Activated gamma-delta T cell treated with Interleukin-2 at 50 U/mL for 16 hours (primary cell): Measurements from ENCODE around the gene PAX3.

Source experiments
- DNase-seq: peaks from one replicate; pipeline ENCODE4 v3.0.0-alpha.2; 2020

PAX3 gene

DNA sequence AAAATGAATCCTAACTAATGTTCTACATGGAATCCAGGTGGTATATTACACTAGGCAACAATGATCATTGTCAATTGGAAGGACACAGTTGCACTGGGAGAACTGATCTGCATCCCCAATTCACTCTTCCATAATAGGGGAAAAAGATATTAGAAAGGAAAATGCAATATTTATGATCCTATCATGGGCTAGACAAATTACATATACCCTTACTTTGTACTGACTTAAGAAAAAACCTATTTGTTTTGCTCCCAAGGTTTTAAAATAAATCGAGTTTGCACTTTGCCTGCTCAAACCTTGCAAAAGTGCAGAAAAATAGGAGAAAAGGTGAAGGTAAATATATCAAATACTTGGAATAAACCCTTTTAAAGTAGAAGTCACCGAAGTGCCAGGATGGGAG is 11.0 kb upstream of the PAX3 start:
- no peak for DNase-seq

DNA sequence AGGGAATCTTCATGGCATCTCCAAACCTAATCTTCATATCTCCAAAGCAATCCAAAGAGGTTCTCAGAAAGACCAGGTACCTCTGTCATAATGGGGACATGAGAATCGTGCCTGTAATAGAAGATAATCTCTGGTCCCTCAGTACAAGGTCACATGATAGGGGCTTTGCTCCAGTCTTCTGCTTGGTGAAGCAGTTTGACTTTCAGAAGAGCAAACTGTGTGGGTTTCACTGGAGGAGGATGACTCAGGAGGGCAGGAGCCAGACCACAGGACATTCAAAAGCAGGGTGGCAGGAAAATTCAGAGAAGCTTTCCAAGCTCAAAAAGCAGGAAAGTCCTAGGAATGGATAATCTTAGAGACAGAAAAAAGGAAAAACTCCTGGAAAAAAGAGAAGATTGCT is 10.6 kb upstream of the PAX3 start:
- no peak for DNase-seq

GRCh38 chr2:222307978-222308730 is 9.4 kb upstream of the PAX3 start:
- no peak for DNase-seq

GRCh38 chr2:222307143-222307756 is 8.5 kb upstream of the PAX3 start:
- no peak for DNase-seq

GRCh38 chr2:222306393-222307142 is 7.8 kb upstream of the PAX3 start:
- DNase-seq: no peak

DNA sequence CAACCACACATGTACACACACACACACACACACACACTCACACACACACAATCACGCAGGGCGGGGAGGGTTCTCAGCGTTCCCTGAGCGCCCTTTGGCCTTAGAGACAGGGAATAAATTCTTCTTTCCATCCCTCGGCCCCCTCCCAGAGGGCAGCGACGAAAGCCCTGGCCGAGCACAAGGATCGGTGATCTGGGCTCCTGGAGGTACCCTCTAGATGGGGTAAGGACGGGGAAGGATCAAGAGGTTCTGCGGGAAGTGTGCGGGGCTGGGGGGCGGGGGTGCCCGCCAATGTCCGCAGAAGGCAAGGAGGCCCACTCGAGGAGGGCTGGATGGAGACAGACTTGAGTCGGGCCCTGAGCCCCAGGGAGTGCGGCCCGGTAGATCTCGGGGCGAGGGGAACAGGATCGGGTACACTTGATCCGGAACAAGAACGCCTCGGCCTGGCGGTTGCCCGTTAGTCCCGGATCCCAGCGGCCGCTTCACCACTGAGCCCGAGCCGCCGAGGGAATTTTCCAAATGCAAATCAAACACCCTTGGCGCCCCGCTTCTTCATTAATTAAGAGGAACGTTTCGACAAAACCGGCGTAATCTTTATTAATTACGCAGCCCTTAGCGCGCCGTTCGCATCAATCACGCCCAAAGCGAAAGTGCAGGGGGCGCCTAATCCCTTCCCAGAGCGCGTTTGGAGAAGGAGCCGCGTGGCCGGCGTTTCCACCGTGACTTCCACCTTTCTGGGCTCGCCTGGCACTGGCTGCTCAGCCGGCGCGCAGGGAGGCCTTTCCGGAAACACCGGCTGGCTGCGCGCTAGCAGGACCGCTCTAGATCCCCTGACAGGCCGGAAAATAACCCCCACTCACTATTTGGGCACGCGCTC is 7.0 kb upstream of the PAX3 start:
- DNase-seq: no peak

DNA sequence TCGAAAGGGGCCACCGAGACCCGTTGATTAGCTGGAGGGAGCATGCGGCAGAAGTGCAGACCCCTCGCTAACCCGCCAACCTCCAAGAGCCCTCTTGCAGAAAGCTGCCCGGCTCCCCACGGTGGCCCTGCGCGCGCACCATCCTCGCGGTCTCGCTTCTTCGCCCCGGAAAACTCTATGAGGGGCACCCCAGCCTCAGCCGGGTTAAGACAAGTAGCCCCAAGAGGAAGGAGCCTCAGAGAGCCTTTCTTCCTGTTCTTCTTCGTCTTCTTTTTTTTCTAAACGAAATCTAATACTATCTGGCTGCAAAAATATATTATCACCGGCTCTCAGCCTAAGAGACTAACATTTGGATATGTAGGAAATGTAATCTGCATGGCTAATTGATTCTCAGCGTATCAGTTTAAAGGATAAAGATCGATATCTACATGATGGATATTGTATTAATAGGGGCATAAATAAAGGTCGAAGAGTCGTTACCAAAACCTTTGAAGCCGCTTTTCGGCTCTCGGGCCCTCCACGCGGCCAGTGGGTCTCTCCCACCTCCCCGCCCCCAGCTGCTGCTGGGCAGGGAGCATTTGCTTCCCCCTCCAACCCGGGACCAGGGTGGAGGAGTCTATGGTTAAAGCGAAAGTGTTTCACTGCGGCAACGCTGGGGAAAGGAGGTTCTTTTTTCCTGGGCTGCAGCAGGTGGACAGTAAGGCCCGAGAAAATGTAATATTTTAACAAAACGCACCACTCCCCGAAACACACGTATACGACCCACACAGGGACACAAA is 6.1 kb upstream of the PAX3 start:
- DNase-seq: no peak

- no peak for DNase-seq
These were observed 5.3 kb upstream of the PAX3 start for GRCh38 chr2:222303828-222304736.

GRCh38 chr2:222303045-222303827 is 4.4 kb upstream of the PAX3 start:
- DNase-seq: no peak

DNA sequence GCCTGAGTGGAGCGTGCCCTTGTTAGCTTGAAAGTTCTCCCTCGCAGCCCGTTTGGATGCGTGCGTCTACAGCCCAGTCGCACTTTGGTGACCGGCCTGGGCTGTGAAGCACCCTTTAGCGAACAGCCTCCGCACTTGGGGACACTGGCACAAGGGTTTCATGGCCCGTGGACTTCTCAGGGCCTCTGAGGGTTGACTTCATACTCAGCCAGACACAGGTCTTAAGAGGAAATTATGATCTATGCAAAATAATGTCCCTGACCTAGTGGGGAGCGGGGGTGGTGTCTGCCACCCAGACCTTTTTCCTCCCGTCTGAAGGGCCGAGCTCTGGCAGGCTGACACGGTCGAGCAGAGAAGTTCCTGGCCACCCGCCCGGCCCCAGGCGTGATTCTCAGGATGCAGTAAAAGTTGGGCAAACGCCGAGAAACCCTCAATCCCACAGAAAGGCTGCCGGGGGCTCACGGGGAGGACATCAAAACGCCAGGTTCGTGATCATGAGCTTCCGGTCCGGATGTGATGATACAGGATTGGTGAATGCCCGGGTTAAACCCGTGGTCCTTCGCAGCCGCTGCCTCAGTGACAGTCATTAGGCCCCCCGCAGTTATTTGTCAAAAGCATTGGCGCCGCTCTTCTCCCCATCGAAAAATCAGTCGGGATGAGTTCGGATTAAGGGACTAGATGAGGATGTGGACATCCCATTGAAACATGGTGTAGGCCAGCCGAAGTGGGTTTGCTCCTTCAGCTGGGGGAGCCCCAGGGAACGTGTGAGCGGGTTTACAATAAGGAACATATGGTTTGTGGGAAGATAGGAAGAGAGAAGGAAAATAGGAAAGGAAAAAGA is 3.6 kb upstream of the PAX3 start:
- no peak for DNase-seq

DNA sequence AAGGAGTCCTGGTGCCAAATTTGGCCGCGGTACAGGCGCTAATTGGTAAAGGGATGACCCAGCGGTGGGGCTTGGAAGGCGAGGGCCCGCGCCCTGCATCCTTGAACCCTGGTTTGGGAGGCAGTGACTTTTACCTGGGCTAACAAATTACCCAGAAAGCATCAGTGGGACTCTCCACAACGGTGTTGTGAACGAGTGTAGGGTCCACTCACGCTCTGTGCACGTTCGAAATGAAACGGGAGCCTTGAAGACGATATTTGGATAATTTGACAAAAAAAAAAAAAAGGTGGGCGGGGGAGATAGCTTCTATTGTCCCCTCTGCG is 3.0 kb upstream of the PAX3 start:
- no peak for DNase-seq

GRCh38 chr2:222301053-222301795 is 2.4 kb upstream of the PAX3 start:
- DNase-seq: no peak

DNA sequence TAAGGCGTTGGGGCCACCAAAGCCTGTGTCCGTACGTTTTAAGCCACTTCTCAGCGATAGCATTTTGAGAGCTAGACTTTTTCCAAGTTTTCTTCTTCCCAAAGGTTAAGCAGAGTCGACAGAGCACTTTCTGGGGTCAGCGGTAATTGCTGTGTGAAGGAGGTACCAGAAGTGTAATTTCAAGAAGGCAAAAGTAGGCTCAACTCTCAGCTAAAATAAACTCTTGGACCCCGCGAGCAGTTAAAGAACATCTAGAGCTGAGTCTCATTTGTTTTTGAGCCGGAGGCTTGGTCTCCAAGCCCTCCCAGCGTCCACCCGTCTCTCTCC is 1.9 kb upstream of the PAX3 start:
- no peak for DNase-seq

GRCh38 chr2:222299906-222300725 is 1.3 kb upstream of the PAX3 start:
- no peak for DNase-seq

GRCh38 chr2:222298001-222298310 is 842 bp downstream of the PAX3 start:
- no peak for DNase-seq

DNA sequence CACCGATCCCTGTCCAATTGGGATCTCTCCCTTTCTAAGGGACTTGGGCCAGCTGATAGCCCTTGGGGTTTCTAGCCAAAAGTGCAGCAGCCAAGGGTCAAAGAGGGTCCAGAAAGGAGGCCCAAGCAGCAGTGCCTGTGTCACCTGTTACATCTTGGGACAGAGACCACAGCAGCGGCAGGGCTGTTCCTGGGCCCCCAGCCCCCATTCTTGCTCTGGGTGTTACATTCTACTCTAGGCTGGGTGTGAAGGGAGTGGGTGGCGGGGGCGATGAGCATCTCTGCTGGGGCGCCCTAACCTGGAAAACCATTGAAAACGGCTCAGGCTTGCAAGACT is 1.2 kb downstream of the PAX3 start:
- DNase-seq: no peak

GRCh38 chr2:222296911-222297599 is 1.7 kb downstream of the PAX3 start:
- DNase-seq: no peak

- no peak for DNase-seq
These were observed 2.5 kb downstream of the PAX3 start for GRCh38 chr2:222296311-222296741.
